GM10847 (cell line): ENCODE measurements around the gene ITGA5.

Experiments
- POLR2A ChIP-seq: IDR thresholded peaks from 2 replicates; pipeline ENCODE4 v1.6.1; 2011; ENCODE audit not compliant: insufficient read length; ENCODE audit errors: extremely low read depth

ITGA5 gene

DNA sequence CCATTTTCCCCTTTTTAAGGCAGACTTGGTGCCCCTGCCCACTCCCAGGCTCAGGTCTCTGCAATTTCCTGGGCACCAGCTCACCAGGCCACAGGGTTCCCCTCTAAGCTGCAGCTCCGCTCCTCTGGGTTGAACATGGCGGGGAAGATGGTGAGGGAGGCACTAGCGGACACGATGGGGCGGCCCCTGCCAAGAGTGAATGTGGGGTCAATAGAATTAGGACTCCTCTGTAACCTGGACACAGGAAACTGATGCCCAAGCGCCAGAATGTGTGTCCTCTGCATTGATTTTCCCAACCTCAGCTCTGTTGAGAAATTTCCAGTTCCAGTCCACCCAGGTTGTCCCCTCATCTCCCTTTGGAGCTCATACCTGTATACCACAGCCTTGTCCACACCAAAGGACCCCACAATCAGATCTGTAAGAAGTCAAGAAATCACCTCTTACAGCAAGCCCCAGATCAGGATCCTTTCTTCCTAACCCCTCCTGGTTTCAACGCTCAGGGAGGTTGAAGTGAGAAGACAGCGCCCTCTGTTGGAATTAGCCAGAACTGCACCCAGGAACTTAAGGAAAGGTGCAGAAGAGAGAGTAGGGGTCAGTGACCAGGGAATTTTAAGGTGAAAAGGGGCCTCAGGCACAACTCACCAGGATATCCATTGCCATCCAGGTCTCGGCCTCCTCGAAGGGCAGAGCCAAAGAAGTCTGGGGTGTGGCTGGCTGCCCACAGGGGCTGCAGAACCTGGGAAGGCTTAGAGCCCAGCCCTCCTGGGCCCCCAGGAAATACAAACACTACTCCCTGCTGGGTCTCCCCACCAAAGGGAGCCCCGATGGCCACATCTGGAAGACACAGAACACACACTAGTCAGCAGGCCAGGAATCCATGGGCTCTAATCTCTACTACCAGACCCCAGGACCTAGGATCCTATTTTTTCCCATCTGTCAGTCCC lies 14.7 kb downstream of the ITGA5 start:
- no peak for TF ChIP-seq POLR2A

DNA sequence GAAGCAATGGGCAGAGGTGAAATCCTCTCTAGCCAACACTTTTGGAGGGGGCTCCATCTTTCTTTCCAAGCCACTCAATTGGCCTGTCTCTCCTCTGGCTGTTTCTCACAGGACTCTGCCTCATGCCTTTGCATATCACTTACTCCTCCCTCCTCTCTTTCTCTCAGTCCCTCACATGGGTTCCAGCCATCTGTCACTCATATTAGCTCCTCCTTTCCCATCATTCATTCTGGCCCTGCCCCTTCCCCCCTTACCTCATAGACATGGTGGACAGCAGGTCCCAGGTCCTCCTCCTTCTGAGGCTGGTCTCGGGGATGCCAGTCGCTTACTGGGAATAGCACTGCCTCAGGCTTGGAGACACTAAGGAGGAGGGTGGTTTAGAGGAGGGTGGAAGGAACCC lies 17.9 kb downstream of the ITGA5 start:
- TF ChIP-seq POLR2A, result no peak

DNA sequence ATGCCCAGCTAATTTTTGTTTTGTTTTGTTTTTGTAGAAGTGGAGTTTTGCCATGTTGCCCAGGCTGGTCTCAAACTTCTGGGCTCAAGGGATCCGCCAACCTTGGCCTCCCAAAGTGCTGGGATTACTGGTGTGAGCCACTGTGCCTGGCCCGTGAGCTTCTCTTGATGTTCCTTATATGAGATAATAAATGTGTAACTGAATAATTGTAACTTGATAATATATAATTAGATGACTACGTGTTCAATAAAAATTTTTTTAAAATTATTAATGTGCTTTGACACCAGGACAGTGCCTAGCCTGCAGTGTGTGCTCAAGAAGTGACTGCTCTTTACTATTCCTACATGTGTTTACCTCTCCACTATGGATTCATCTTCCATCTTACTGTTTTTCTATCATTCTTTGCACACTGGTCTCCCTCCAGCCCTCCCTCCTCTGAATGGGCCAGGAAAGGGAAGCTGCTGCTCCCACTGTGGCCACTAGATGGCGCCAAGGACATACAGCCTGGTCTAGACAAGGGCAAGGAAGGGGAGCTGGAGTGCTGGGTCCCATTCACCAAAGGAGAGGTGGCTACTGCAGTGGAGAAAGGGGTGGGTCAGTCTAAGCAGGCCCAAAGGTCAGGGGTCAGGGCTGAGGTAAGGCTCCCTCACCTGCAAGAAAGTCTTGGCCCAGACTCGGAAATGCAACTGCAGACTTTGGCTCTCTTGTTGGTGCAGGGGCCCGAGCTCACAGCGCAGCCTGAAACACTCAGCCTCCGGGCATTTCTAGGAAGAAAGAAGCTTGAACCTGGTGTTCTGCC lies 19.9 kb downstream of the ITGA5 start:
- TF ChIP-seq POLR2A, result no peak

DNA sequence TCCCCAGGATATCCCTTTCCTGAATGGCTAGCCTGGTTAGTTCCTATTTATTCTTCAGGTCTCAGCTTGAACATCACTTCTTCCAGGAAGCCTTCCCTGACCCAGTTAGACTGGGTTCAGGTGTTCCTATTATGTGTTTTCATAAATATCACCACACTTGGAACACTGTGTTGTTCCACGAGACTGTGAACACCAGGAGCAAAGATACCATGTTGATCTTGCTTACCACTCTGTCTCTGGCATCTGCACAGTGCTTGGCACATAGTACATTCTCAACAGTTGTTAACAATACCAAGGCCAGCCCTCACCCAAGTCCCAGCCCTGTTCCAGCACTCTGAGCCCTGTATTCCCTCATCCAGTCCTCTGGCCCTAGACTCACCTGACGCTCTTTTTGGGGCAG lies 20.8 kb downstream of the ITGA5 start:
- TF ChIP-seq POLR2A, result no peak

DNA sequence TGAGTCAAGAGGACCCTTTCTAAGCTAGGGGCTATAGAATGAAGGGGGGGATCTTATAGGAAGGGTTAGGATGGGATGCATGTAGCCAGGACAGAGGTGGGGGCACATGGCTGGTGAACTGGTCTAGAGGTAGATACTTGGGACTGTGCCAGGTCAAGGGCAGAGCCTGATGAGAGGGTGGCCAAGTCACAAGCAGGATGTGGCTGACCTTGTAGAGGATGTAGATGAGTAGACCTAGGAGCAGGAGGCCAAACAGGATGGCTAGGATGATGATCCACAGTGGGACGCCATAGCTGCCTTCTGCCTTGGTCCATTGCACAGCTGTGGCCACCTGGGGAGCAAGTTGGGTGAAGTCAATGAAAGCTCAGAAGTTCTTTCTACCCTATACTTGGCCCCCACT lies 21.9 kb downstream of the ITGA5 start:
- no peak for TF ChIP-seq POLR2A

DNA sequence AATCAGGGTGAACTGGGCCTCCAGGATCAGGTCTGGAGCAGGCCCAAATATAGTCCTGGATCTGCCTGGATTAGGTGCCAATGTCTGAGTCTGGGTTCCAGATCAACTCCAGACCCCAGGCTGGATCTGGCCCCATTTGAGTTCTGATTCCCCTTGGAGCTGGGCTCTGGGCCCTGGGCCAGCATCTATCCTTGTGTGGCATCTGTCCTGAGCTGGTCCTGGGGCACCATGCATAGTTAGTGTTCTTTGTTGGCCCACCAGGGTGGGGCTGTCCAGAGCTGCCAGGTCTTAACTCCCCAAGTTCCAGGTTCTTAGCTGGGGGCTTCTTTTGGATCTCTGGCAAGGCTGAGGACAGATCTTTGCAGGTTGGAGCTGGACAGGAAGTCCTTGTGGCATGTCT lies 23.5 kb downstream of the ITGA5 start:
- TF ChIP-seq POLR2A, result no peak

DNA sequence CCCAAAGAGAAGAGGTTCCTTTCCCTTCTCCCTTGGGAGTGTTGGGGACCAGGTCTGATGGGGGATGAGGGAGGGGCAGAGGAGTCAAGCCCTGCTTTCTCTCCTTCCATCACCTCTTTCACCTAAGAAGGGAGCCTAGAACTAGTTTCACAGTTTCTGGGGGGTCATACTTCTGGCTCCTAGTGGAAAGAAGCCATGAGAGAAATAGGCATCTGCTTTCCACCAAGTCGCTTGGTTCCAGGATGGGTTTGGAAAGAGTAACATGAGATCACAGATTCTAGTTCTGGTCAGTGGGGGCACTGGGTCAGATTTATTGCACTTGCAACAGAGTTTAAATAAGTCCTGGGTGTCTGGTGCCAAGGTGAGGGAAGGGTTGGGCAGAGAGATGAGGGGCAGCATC lies 24.1 kb downstream of the ITGA5 start:
- no peak for TF ChIP-seq POLR2A

DNA sequence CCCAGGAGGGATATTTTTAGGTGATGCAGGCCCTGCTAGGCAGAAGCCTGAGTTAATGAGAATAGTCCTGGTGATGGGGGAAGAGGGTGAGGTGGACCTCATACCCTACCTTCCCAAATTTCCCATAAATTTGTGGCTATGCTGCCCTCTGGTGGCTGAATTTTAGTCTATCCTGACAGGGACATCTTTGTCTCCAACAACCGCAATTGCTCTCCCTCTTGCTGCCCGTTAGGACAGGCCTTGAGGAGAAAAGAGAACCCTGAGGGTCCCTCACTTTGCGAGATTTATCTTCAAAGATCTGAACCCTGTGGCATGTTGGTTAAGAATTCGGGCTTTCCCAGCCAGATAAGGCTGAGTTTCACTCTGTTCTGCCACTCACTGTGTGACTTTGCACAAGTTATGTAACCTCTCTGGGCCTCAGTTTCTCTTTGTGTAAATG lies 24.8 kb downstream of the ITGA5 start:
- no peak for TF ChIP-seq POLR2A

DNA sequence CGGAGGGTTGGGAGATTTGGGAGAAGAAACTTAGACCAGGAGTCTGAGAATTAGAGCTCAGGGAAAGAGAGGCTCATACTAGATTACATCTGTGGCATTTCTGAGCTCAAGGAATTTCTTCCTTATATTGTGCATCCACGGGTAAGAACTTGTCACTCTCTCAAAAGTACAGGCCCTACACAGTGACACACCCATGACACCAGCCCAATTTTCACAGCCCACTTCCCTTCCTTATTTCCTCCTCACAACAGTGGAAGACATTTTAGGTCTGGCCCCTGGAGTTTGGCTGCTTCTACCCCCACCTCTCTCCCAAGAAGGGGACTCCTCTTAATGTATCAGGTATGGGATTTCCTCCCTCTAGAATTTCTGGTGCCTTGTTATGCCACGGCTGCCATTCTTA lies 25.3 kb downstream of the ITGA5 start:
- TF ChIP-seq POLR2A, result no peak

DNA sequence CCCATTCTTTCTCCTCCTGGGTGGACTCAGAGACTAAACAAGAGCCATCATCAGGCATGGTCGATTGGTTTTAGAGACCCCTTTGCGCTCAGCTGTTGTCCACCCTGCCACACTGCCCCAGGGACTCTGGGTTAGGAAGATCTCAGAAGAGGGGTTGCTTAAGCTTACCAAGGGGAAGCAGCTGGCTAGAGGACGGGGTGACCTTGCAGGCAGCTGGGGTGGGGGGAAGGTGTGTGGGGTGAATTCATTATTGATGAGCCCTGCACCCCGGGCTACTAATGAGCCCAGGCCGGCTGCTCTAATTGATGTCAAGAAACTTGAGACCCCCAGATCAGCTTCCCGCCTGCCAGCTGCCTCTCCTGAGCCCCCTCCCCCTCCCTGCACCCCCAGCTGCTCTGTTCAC lies 25.9 kb downstream of the ITGA5 start:
- TF ChIP-seq POLR2A, result no peak

DNA sequence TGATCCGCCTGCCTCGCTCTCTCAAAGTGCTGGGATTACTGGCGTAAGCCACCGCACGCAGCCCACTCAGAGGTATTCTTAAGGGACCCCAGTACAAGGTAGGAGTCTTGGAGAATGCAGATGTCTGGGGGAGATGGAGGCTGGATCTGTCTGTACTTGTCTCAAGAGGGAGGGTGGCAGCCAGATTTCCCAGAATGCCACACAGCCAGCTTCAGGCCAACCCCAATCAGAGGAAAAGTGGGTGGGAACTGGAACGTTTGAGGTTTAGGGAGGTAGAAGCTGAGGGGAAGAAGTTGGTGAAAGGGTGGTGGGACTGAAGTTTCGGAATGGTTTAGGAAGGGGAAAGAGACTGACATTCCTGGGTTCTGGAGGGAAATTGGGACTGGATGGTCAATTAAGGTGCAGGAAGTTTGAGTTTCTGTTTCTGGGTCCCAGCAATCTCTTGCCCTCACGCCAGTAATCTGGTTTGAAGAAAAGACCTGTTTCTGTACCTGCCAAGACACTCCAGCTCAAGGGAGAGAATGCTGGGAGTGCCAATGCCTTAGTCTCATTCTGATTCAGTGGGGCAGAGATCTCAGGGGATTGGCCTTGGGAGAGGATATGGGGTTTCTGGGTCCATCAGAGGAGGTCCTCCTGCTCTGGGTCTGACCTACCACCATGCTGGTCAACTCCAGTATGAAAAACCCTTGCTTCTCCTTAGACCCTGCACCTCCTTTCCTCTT lies 26.4 kb downstream of the ITGA5 start:
- no peak for TF ChIP-seq POLR2A

DNA sequence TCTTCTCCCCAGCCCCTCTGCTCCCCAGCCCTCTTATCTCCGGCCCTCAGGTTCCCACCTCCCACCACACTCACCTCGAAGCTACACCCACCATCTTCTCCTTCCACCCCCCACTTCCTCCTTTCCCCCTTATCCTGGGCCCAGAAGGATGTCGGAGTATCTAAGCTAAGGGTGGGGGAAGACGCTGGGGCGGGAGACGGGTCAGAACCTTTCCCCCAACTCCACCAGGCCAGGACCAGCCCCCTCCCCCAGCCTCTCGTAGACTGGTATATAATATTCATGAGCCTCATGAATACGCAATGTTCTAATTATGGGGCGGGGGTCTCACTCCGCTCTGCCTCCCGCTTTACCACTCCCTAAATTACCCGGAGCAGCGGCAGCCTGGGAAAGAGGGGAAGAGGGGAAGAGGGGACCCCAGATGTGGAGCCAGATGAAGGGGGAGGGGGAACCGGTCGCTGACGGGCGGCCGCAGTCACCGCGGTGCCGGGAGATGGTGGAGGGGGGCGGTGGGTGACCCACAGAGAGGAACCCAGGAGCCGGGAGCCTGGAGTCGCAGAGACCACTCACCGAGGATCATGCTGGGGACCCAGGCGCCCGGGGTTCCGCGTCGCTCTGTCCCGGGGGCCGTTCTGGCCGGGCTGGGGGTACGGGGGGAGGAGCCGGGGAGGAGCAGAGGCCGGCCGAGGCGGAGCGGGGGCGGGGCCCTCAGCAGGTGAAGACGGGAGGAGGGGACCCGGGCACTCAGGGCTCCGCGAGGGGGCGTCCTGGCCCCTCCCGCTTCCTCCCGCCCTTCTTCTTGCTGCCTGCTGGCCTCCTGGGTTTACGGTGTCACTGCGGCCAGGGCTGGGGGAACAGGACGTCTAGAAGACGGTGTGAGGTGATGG lies 28.2 kb downstream of the ITGA5 start:
- TF ChIP-seq POLR2A, result no peak

DNA sequence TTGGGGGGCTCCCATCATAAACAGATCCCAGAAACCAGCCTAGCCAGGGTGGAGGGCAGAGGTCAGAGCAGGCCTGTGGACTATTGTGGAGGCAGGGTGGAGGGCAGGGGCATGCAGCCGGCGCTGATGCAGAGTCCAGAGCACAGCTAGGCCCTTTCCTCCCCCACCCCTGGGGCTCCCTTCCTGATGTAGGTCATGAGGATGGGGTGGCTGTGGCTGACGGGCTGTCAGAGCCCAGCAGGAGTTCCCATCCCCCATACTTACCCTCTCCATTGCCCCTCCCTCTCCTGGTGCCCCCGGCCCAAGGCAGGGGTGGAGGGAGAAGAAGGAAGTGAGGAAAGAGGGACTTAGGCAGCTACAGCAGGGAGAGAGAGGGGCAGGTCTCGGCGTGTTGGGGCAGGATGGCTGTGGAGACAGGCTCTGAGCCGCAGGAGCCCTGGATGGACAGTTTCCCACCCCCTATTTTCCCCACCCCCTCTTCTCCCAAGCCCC lies 28.8 kb downstream of the ITGA5 start:
- TF ChIP-seq POLR2A, result no peak

DNA sequence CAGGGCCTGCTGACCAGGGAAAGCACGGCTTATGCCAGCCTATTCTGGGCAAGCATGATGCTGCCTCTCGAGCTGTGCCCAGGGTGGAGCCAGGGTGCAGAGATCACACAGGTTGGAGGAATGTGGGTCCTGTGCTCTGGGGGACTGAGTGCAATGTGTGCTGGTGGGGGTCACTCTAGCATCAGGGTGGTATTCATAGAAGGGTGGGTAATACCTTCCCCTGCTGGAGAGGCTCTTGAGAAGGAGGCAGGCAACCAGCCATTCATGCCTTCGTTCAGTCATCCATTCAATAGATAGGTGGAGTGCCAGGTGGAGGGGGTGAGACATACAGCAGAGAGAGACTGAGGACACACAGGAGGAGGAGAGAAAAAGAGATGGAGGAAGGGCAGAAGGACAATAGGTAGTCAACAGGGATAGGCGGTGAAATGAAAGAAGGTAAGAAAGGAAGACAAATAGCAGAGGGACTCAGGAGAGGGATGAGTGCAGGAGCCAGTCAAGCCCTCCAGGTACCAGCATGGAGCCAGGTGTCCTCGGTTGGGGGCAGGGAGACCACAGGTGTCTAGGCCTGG lies 29.4 kb downstream of the ITGA5 start:
- no peak for TF ChIP-seq POLR2A
